Raji (cell line): ENCODE results near the gene EIF4G1.

ENCODE experiments used
- POLR2A ChIP-seq: IDR thresholded peaks from 2 replicates; pipeline ENCODE4 v1.6.1; 2011; ENCODE audit warnings: low read depth, low read length, control low read depth; ENCODE audit not compliant: insufficient read depth

Gene EIF4G1

DNA sequence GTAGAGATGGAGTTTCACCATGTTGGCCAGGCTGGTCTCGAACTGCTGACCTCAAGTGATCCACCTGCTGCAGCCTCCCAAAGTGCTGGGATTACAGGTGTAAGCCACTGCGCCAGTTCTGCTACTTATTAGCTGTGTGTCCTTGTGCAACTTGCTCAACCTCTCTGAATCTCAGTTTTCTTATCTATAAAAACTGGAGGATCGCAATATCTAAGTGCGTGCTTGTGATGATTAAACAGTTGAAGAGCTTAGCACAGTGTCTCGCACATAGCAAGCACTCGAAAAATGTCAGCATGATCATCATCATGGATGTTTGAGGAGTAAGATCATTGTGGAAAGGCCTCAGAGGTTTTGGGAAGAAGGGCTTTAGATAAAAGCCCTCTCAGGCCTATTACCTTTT lies 36.2 kb downstream of the EIF4G1 start:
- no peak for TF ChIP-seq POLR2A

DNA sequence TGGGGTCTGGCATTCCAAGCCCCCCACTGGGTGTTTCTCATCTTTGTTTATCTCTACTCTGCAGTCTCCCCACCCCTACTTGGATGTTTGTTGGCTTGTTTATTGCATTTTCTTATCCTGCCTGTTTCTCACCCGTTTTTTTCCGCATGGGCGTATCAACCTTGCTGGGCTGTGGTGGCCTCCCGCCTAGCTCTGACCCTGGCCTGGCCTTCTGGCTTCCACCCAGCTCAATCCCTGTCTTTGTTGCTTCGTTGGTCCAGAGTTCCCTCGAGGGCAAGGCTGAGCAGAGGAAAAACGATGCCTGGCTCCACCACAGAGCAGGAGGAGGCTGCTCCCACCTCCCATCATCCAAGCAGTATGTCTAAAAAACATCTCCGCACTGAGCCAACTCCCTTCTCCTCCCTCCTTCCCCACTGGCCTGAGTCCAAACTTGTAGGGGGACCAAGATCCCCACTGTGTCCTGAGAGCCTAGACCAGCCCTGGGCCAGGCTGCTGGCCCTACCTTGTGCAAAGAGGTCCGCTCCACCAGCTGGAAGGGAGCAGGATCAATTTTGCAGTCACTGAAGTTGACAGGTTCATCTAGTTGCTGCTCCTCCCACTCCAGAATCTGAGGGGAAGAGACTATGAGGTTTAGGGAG lies 37.2 kb downstream of the EIF4G1 start:
- no peak for TF ChIP-seq POLR2A

DNA sequence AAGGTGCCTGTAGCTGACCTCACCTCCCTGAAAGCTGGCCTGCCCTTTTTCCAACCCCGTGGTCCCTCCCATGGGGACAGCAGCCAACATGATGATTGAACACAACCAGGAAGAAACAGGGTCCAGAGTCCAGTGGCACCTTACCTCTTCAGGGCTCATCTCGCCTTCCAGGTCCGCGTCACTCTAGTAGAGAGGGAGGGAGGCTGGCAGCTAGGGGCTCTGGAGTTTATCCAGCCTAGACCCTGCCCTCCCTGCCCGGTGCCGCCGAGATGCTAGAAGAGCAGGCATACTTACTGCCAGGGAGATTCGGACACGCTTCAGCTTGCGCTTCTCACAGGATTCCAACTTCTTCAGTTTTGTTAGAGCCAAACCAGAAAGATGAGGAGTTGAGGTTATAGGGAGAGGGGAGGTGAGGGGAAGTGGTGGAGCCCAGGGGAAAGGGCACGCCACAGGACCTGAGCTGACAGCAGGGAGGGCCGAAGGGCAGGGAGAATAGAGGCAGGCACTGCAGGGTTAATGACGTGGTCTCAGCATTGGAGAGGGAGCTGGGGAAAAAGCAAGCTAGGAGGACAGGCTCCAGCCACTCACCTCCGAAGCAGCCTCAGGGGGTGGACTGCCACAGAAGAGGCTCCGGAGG lies 37.9 kb downstream of the EIF4G1 start:
- no peak for TF ChIP-seq POLR2A

DNA sequence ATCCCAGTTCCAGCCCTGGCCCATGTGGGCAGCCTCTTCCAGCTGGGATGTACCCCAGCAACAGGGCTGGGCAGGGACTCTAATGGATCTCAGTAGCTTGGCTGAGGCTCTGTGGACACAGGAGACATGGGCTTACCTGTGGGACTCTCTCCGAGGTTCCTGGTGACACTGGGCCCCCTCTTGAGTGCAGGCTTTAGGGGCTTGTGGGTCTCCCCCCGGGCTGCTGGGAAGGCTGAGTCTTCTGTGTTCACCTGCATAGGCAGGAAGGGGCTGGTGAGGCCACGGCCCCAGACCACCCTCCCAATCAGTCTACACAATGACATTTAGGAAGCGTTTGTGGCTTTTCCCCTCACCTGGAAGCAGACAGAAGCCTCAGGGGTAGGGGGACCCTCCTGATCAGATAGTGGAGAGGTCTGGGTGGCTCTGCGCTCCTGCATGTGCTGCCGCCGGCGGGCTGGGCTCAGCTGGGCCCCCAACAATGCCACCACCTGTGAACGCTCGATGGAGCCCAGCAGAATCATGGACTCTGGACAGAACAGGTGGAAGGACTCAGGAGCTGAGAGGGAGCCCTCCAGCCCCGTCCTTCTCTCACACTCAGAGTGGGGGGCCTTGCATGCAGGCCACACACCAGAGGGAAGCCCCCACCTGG lies 38.6 kb downstream of the EIF4G1 start:
- TF ChIP-seq POLR2A, result no peak

DNA sequence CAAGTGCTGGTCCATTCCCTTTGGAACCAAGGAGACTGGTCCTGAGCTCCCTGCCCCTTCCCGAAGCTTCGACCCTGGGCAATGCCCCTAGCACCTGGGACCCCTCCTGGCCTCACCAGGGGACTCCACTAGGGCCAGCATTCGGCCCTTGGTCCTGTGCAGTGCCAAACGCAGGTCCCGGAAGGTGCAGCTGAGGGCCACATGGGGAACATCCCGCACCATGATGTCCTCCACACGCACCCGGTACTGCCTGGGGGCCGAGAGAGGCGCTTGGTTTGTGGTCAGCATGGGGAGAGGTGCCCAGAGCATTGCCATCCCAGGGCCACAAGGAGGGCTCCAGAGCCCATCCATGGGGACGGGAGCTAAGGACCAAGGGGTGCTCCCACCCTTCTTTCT lies 39.1 kb downstream of the EIF4G1 start:
- TF ChIP-seq POLR2A, result no peak

DNA sequence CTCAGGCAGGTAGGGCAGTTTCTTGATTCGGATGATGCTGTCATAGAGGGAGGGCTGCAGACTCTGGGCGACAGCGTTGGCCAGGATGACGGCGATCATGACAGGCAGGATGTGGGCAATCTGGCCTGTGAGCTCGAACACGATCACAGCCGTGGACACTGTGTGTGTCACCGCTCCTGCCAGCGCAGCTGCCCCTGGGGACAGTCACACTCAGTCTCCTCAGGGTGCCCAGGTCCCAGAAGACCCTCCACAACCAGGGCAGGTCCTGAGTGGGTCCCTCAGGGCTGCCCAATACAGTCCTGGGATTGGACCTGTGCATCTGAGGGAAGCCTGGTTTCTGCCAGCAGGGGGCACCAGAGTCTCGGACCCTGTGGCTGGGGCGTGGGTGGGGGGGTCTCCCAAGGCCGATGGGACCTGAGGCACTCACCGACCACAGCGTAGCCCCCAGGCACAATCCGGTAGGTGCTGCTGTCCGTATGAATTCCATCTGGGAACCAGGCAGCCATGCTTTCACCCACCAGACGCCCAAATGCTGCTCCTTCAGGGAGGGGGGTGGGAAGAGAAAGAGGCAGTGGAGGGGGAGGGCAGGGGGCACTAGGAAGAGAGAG lies 39.8 kb downstream of the EIF4G1 start:
- no peak for TF ChIP-seq POLR2A

DNA sequence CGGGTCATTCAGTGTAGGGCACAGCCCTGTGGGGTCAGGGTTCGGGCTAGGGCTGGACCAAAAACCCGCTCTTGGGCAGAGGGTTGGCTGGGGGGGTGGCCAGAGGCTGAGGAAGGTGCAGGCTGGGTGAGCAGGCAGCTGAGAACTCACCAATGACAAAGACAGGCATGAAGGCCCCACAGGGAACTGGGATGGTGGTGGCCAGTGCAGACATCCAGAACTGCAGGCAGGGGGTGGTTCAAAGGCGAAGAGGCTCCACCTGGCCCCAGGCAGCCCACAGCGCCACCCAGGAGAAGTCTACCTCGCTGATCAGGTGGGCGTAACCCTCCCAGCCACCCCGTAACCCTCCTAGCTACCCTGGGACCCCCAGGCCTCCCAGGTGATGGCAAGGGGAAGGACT lies 40.3 kb downstream of the EIF4G1 start:
- TF ChIP-seq POLR2A, result no peak

DNA sequence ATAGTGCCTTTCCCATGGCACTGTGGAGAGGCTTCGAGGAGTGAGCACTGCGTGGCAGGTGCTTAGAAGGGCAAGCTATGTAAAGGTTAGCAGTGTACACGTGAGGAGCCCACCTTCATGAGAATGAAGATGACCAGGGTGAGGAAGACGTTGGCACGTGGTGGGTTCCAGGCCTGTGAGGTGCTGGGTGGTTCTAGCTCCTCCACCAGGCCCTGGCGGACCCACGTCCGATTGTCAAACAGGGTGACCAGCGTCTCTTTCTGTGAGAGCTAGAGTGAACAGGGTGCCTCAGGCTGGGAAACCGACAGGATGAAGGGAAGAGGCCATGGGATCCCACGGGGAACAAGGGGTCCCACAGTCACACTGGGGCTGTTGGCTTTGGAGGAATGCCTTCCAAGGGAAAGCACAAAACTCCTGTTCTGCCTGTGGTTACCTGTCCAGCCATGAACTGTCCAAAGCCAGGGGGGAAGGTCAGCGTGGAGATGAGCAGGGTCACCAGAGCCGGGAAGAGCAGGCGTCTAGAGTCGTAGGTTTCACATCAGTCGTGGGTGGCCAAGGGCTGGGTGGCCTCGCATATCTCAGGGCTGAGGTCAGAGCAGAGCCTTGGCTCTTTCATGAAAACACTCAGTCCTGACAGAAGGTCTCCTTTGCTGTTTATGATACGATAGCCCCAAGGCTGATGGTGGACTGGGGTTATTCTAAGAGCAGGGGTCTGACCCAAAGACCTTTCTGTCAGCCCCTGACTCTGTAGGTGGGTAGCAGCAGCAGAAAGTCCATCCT lies 41.0 kb downstream of the EIF4G1 start:
- TF ChIP-seq POLR2A, result no peak

DNA sequence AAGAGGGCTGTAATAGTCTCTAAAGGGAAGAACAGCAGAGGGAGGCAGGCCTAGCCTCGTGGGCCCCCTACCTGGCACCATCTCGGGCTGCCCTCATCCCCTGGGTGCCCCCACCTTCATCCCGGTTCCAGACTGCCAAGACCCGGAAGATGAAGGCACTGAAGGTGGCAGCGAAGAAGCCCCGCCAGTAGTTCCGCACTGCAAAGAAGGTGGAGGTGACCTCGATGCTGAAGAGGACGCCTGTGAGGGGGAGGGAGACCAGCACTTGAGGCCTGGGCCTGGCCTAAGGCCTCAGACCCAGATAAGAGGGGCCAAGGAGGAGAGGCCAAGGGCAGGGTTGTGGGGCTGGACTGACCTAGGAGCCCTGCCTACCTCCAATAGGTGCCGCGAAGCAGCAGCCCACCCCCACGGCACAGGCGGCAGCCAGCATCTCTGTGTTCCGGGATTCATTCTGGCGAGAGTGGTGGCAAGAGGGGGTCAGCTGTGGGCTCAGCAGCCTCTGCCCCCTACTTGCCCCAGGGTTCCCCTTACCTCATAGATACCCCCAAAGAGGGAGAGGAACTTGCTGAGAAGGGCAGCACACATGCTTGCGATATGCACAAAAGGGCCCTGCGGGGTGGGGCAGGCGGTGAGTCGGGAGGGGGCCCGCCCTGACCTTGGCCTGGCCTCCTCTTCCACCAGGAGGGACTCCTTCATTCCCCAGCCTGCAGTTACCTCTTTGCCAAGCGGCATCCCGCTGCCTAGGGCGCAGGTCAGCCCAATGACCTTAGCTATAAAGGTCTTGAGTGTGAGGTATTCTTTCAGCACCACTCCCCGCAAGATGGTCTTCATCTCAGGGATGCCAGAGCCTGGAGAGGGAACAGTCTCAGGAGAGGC lies 43.1 kb downstream of the EIF4G1 start:
- no peak for TF ChIP-seq POLR2A

DNA sequence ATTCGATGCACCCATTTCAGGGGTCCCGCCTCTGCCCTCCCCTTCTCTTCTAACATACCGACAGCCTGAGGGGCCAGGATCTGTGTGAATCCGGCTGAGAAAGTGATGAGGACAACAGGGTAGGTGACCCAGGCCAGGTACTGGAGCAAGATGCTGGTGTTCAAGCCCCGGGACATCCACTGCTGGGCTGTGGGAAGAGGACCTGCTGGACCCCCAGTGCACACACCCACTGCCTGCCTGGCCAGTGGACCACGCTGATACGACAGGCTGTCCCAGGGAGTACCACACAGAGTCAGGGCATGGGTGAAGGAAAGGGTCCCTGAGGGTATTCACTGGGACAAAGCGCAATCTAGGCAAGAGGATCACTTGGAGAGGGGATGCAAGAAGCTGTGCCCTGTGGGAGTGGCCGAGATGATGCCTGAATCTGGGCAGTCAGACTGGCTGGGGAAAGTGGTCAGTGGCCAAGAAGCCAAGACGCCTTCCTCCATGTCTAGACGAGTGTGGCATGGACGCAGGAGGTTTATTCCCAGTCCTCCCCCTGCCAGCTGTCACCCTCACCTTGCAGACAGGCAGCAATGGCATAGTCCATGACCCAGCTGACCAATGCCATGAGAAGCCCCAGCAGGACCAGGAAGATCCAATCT lies 43.8 kb downstream of the EIF4G1 start:
- TF ChIP-seq POLR2A, result no peak

DNA sequence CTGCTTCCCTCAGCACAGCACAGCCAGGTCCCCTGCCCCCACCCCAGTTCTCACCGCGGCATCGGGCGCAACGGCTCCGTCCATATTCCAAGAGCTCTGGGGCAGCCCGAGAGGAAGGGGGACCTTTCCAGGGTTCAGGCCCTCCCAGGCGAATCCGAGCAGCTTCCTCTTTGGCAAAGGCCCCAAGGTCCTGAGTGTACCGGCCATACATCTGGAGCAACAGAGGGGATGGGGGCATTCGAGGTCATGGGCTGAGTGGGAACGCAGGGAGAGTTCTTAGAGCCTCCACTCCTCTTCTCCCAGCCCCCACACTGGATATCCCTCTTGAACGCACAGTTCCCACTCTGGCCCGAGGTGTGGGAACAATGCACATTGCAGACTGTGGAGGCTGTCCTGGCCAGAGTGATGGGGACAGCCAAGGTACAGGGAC lies 44.5 kb downstream of the EIF4G1 start:
- TF ChIP-seq POLR2A, result no peak

DNA sequence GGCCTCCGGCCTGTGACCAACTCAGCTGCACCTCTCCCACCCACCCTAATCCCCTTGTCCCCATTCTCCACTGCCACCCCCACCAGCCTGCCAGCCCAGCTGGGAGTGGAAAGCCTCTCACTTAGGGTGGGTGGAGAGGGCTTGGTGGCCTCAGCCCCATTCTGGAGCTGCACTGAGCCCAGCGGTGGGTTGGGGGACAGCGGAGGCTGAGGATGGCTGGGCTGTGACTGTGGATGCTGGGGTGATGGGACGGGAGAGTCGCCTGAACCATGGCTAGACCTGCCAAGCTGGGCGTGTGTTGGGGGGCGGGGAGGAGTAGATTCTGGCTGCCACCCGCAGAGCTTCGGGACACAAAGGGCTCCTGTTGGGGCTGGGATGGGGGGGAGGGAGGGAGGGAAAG lies 45.2 kb downstream of the EIF4G1 start:
- TF ChIP-seq POLR2A, result no peak

DNA sequence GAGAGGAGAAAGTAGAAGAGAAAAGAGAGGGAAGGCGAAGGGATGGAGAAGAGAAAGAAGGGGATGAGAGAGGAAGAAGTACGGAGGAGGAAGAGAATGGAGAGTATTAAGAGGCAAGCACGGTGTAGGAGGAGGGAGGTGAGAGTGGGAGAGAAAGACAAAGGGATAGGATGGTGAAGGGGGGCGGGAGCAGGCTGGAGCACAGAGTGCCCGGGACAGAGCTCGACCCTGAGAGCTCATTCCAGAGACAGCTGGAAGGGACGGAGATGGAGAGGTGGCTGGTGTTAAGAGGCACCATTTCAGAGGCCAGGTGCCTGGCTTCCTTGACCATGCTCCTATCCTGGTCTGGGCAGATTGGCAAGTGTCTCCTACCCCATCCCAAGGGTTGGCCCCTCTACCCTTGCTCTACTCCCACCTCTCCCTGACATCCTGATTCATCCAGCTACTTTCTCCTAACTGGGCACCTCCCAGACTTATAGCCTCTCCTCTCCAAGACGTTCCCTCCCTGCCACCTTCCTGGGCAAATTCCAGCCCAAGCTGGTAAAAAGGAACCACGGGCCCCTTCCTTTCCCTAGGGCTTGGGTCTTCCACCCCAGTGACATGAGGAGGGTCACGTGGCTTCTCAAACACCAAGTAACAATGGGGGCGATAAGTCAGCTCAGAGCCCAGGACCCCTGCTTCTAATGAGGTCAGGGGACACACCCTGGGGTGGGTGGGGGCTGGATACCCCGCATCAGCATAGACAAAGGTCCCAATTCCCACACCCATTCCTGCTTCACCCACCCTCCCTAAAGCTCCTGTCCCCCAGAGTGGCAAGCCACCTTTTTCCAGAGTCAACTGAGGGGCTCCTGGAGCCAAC lies 45.9 kb downstream of the EIF4G1 start:
- TF ChIP-seq POLR2A, result no peak

DNA sequence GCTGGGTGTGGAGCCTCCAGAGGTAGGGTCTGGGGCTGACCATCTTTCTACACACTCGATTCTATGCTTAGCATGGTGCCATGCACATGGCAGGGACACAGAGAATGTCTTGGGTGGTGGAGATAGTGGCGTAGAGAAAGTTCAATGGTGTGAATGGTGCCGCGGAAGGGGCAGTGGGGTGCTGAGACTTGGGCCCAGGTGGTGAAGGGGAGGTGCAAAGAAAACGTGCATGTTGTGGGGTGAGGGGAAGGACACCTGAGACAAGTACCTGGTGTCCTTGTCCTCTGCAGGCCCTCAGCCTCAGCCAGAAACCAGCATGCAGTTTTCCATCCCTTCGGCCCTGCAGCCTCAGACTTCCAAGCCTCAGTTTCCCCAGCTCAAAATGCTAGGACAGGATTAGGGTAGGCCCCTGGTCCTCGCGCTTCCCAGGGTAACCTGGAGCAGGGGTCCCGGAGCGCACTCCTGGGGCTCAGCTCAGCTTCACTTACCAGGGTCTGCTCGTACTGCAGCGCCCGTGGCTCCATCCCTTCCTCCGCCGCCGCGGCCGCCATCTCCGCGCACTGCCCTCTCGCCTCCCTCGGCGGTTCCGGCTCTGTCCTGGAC lies 46.6 kb downstream of the EIF4G1 start:
- TF ChIP-seq POLR2A, result no peak
